ENCODE measurements around the gene NPFF.

DNA sequence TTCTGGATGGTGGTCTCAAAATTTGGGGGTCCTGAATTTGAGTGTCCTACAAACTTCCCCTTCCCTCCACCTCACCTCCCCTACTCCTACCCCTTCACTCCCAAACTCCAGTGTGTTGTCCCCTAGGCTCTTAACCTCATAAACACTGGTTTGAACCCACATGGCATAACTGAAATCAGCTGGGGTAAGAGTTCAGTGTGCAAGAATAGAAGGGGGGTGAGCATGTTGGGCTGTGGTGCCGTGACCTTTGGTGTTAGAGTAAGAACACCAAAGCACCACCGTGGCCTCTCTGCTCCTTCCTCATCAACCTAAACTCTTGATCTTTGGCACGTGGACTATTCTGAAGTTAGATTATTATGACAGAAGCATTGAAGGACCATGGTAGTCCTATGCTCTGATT, 44.3 kb downstream of the NPFF start:
- no peak for TF ChIP-seq EZH2 (IDR thresholded peaks at IDR 0.05; ENCODE audit: insufficient read depth, poor library complexity, severe bottlenecking)
- TF ChIP-seq EZH2phosphoT487 (IDR thresholded peaks at IDR 0.05; ENCODE audit: insufficient read depth, low read depth), result no peak

Data from GM23248 (cell line).